SK-N-SH (cell line): ENCODE data around the gene RFX1. TPM values are rescaled to one million over a fixed set of nuclear protein-coding genes. Genes with fewer than 3 reads are reported as not detected.

Experiments used
- CTCF ChIA-PET: fragments of 300-600, 350-600 bp; formaldehyde crosslinking; extraction: SDS; loops from one replicate; lab custom pipeline; 2021; lab: Yijun Ruan, JAX
- POLR2A ChIA-PET: fragments of 350-600 bp; sonication (Branson Sonifier 250); formaldehyde crosslinking; extraction: SDS; loops from one replicate; lab custom pipeline; 2020; ENCODE audit warnings: antibody characterized with exemption, inconsistent platforms; lab: Yijun Ruan, JAX
- DNase-seq: peaks from one replicate; pipeline ENCODE4 v3.0.0; 2012
- H2AFZ ChIP-seq: fragments of 200-600 bp; sonication (generic); 2 replicates; pipeline ENCODE4 v1.8.1; 2016; ENCODE audit warnings: antibody characterized with exemption, mild to moderate bottlenecking, low read depth
- H3F3A ChIP-seq: fragments of 200-600 bp; sonication (generic); replicated peaks from 2 replicates; pipeline ENCODE3; 2016; ENCODE audit warnings: antibody characterized with exemption, mild to moderate bottlenecking; ENCODE audit not compliant: insufficient read depth
- H3K27ac ChIP-seq, 2 experiments: fragments of 200-500 bp in 1 of 2; fragments of 200-600 bp in 1 of 2; sonication (Bioruptor generic) in 1 of 2; sonication (generic), shearing (Covaris generic) in 1 of 2; 2 replicates each; pipeline versions ENCODE4 v1.5.1 to v1.6.1; 2014 to 2016; ENCODE audit warnings: low read depth in 2 of 2, inconsistent platforms in 1 of 2, low read length in 1 of 2, mild to moderate bottlenecking in 1 of 2, mixed read lengths in 1 of 2
- H3K27me3 ChIP-seq: fragments of 200-600 bp; sonication (generic), shearing (Covaris generic); 2 replicates; pipeline ENCODE4 v1.6.1; 2016; ENCODE audit warnings: mixed run types; ENCODE audit not compliant: insufficient read depth
- H3K36me3 ChIP-seq, 2 experiments: fragments of 200-500 bp in 1 of 2; fragments of 200-600 bp in 1 of 2; sonication (Bioruptor generic) in 1 of 2; sonication (generic) in 1 of 2; replicated peaks in 1 of 2; 2 replicates each; pipeline versions ENCODE3 to v1.5.1; 2014 to 2016; ENCODE audit warnings: low read length in 1 of 2, mild to moderate bottlenecking in 1 of 2; ENCODE audit not compliant: insufficient read depth in 2 of 2, control insufficient read depth in 1 of 2
- H3K4me1 ChIP-seq, 2 experiments: fragments of 200-500 bp in 1 of 2; fragments of 200-600 bp in 1 of 2; sonication (Bioruptor generic) in 1 of 2; sonication (generic), shearing (Covaris generic) in 1 of 2; 2 replicates each; pipeline versions ENCODE4 v1.5.1 to v1.6.1; 2014 to 2016; ENCODE audit warnings: low read depth in 1 of 2, low read length in 1 of 2, mixed run types in 1 of 2; ENCODE audit not compliant: insufficient read depth in 2 of 2, control insufficient read depth in 1 of 2
- H3K4me2 ChIP-seq: fragments of 200-600 bp; sonication (generic), shearing (Covaris generic); 2 replicates; pipeline ENCODE4 v1.6.1; 2017; ENCODE audit warnings: mixed run types
- H3K4me3 ChIP-seq, 2 experiments: fragments of 200-500 bp in 1 of 2; fragments of 200-600 bp in 1 of 2; sonication (Bioruptor generic) in 1 of 2; sonication (generic), shearing (Covaris generic) in 1 of 2; 2 replicates each; pipeline versions ENCODE4 v1.5.1 to v1.8.1; 2014 to 2016; ENCODE audit warnings: low read depth in 2 of 2, inconsistent platforms in 1 of 2, low read length in 1 of 2, mild to moderate bottlenecking in 1 of 2, mixed read lengths in 1 of 2, moderate library complexity in 1 of 2
- H3K79me2 ChIP-seq: fragments of 200-600 bp; sonication (generic); 2 replicates; pipeline ENCODE4 v1.8.1; 2017; ENCODE audit warnings: mild to moderate bottlenecking; ENCODE audit not compliant: insufficient read depth
- H3K9ac ChIP-seq: fragments of 200-600 bp; sonication (generic); 2 replicates; pipeline ENCODE4 v1.6.1; 2017; ENCODE audit warnings: mixed run types
- H3K9me2 ChIP-seq: fragments of 200-600 bp; sonication (generic); 2 replicates; pipeline ENCODE4 v1.6.1; 2017; ENCODE audit warnings: mixed run types
- H3K9me3 ChIP-seq: fragments of 200-600 bp; sonication (generic); 2 replicates; pipeline ENCODE4 v1.6.1; 2017; ENCODE audit warnings: mixed run types, mild to moderate bottlenecking, moderate library complexity
- H4K20me1 ChIP-seq: fragments of 200-600 bp; sonication (generic); 2 replicates; pipeline ENCODE4 v1.6.1; 2017; ENCODE audit warnings: mild to moderate bottlenecking, mixed run types; ENCODE audit not compliant: insufficient read depth
- CHD2 ChIP-seq: fragments of 150-350 bp; IDR thresholded peaks from 2 replicates; pipeline ENCODE4 v1.6.1; 2018; ENCODE audit warnings: low read length; ENCODE audit not compliant: partially characterized antibody
- EZH2phosphoT487 ChIP-seq: fragments of 200-600 bp; sonication (generic); IDR thresholded peaks from 2 replicates; pipeline ENCODE4 v1.6.1; 2017; ENCODE audit warnings: low read depth, mixed run types, mild to moderate bottlenecking, antibody characterized with exemption, moderate library complexity, borderline replicate concordance
- FOSL2 ChIP-seq: IDR thresholded peaks from 2 replicates; pipeline ENCODE4 v1.4.0; 2012; ENCODE audit warnings: low read depth, mild to moderate bottlenecking, moderate library complexity, borderline replicate concordance
- FOXJ3 ChIP-seq: sonication (generic); formaldehyde crosslinking; IDR thresholded peaks from 2 replicates; pipeline ENCODE4 v1.5.1; 2020; ENCODE audit warnings: mild to moderate bottlenecking, missing genetic modification reagents
- FOXM1 ChIP-seq: IDR thresholded peaks from 2 replicates; pipeline ENCODE4 v1.4.0; 2012; ENCODE audit warnings: low read depth, mild to moderate bottlenecking
- GABPA ChIP-seq: IDR thresholded peaks from 2 replicates; pipeline ENCODE4 v1.4.0; 2012; ENCODE audit warnings: low read depth, mild to moderate bottlenecking
- IRF3 ChIP-seq: fragments of 150-350 bp; IDR thresholded peaks from 2 replicates; pipeline ENCODE4 v1.6.1; 2016; ENCODE audit warnings: mild to moderate bottlenecking, low read depth, low read length
- JUND ChIP-seq: IDR thresholded peaks from 2 replicates; pipeline ENCODE4 v1.4.0; 2012
- MEF2A ChIP-seq: IDR thresholded peaks from 2 replicates; pipeline ENCODE4 v1.4.0; 2012; ENCODE audit warnings: low read depth, borderline replicate concordance
- PBX3 ChIP-seq: IDR thresholded peaks from 2 replicates; pipeline ENCODE4; 2012
- REST ChIP-seq: IDR thresholded peaks from 2 replicates; pipeline ENCODE4 v1.6.1; 2012; ENCODE audit warnings: mild to moderate bottlenecking, low read depth, low read length, moderate library complexity
- RFX5 ChIP-seq: IDR thresholded peaks from 2 replicates; pipeline ENCODE4 v1.6.1; 2012; ENCODE audit warnings: mild to moderate bottlenecking, improper control_type of control experiment, low read length
- RXRA ChIP-seq: IDR thresholded peaks from 2 replicates; pipeline ENCODE4 v1.4.0; 2012; ENCODE audit warnings: low read depth, mild to moderate bottlenecking, borderline replicate concordance
- SMC3 ChIP-seq: IDR thresholded peaks from 2 replicates; pipeline ENCODE4 v1.6.1; 2012; ENCODE audit warnings: low read depth, low read length, improper control_type of control experiment
- TAF1 ChIP-seq: IDR thresholded peaks from 2 replicates; pipeline ENCODE4 v1.6.1; 2012; ENCODE audit warnings: low read depth, mild to moderate bottlenecking, low read length, moderate library complexity, borderline replicate concordance
- TCF12 ChIP-seq: IDR thresholded peaks from 2 replicates; pipeline ENCODE4 v1.4.0; 2012
- USF2 ChIP-seq: fragments of 150-350 bp; IDR thresholded peaks from 2 replicates; pipeline ENCODE4 v1.6.1; 2017; ENCODE audit warnings: antibody characterized with exemption, low read length, low read depth, borderline replicate concordance
- ZBTB33 ChIP-seq: IDR thresholded peaks from 2 replicates; pipeline ENCODE4 v1.4.0; 2012; ENCODE audit warnings: low read depth, borderline replicate concordance
- WGBS: methylation state at CpG from one replicate; pipeline ENCODE4 v1.1.6; 2017; ENCODE audit warnings: low lambda C conversion rate; 5-methylcytosine and 5-hydroxymethylcytosine counted together
- polyA plus RNA-seq, 3 experiments: library from polyadenylated mRNA; depleted of rRNA; stranded (reverse); fragments of >200 nt; gene quantifications; 2 replicates each; pipeline ENCODE4 v1.2.3, GENCODE V29; 2012

The RFX1 gene
- polyA plus RNA-seq, 1 of the 3 experiments (the other 2 are of a cell fraction): 1.5 TPM

- H3K27ac ChIP-seq: no peak overlapping the region
- peaks cover 7% of the 10 kb centered on the region for H3F3A ChIP-seq
- ChIA-PET POLR2A (no interaction called here), CTCF (no interaction called here)
- H3K79me2 ChIP-seq: no peaks in the 10 kb centered on the region
- no peaks in the 10 kb centered on the region for H3K9me3 ChIP-seq
- no peak overlapping the region for H2AFZ ChIP-seq
- no peak for DNase-seq
- H3K36me3 ChIP-seq: peaks cover 0 to 35% of the 10 kb centered on the region in 2 experiments
- H4K20me1 ChIP-seq: no peaks in the 10 kb centered on the region
- H3K4me2 ChIP-seq: no peak overlapping the region
- H3K4me1 ChIP-seq: peaks cover 0 to 2% of the 10 kb centered on the region in 2 experiments; a peak in 1 of 4 replicates
- no peak overlapping the region for H3K9ac ChIP-seq
- H3K27me3 ChIP-seq: no peaks in the 10 kb centered on the region
- 97% methylated on average over 31 of the region's 48 CpGs for WGBS
- TF ChIP-seq REST (no peak), PBX3 (no peak), TCF12 (no peak), CHD2 (no peak), TAF1 (no peak), SMC3 (no peak), FOXJ3 (no peak), FOXM1 (no peak), GABPA (no peak), IRF3 (no peak), ZBTB33 (no peak), EZH2phosphoT487 (no peak), RXRA (no peak), RFX5 (no peak), MEF2A (no peak), USF2 (no peak), JUND (no peak), FOSL2 (no peak)
- TF ChIP-seq, all 33 proteins: peak for 0
- Histone ChIP-seq H3K4me3 (no peak overlapping the region), H3K9me2 (no peaks in the 10 kb centered on the region)
Observed at GRCh38 chr19:13963603-13964105, 42.5 kb downstream of the RFX1 start.
